CD4-positive, alpha-beta memory T cell (primary cell): ENCODE measurements around the gene C19orf44. TPM values are rescaled to one million over a fixed set of nuclear protein-coding genes. Genes with fewer than 3 reads are reported as not detected.
"Not testable (repeated sequence)": the region's sequence is repeated elsewhere in the genome, so short reads cannot be mapped to it uniquely, and the experiment has no call there.

Experiments used
- CTCF ChIA-PET: fragments of 350-600 bp; sonication (Branson Sonifier 250); formaldehyde crosslinking; loops from one replicate; lab custom pipeline; 2021; ENCODE audit warnings: inconsistent platforms; ENCODE audit not compliant: partially characterized antibody; lab: Charles Lee
- POLR2A ChIA-PET: fragments of 350-600 bp; sonication (Branson Sonifier 250); formaldehyde crosslinking; loops from one replicate; lab custom pipeline; 2021; ENCODE audit not compliant: partially characterized antibody; lab: Charles Lee
- DNase-seq, 5 donors: peaks; one replicate each; pipeline versions ENCODE4 v3.0.0 to v3.0.0-alpha.2; 2020 to 2022; ENCODE audit warnings: mixed read lengths in 1 of 5
- H3K27ac ChIP-seq: one replicate; pipeline ENCODE4 v1.7.0; 2013; ENCODE audit warnings: low read depth, low read length
- H3K27me3 ChIP-seq: 2 replicates; pipeline ENCODE4 v1.7.0; 2013; ENCODE audit warnings: mild to moderate bottlenecking, low read length, moderate library complexity; ENCODE audit not compliant: insufficient read depth
- H3K36me3 ChIP-seq: 2 replicates; pipeline ENCODE4 v1.7.0; 2013; ENCODE audit warnings: mild to moderate bottlenecking, low read length, moderate library complexity; ENCODE audit not compliant: insufficient read depth
- H3K4me1 ChIP-seq: 2 replicates; pipeline ENCODE4 v1.7.0; 2013; ENCODE audit warnings: mild to moderate bottlenecking, low read length, moderate library complexity; ENCODE audit not compliant: insufficient read depth
- H3K4me3 ChIP-seq, 2 donors: one replicate each; pipeline ENCODE4 v1.7.0; 2013; ENCODE audit warnings: low read length in 2 of 2, mild to moderate bottlenecking in 1 of 2
- H3K9me3 ChIP-seq, 2 donors: one replicate each; pipeline ENCODE4 v1.7.0; 2013; ENCODE audit warnings: low read length in 2 of 2, control low read depth in 1 of 2; ENCODE audit not compliant: control insufficient read depth in 1 of 2
- H3K27ac Mint-ChIP-seq, 7 donors: one replicate each; pipeline ENCODE4 v1.8.0; 2020 to 2021; ENCODE audit warnings: mixed read lengths in 7 of 7, mild to moderate bottlenecking in 6 of 7, inconsistent platforms in 3 of 7, moderate library complexity in 3 of 7
- H3K27me3 Mint-ChIP-seq, 2 donors: one replicate each; pipeline ENCODE4 v1.8.0; 2020 to 2021; ENCODE audit warnings: mixed read lengths in 2 of 2
- H3K36me3 Mint-ChIP-seq, 2 donors: one replicate each; pipeline ENCODE4 v1.8.0; 2020 to 2021; ENCODE audit warnings: mixed read lengths in 2 of 2, inconsistent platforms in 1 of 2, mild to moderate bottlenecking in 1 of 2
- H3K4me1 Mint-ChIP-seq, 4 donors: one replicate each; pipeline ENCODE4 v1.8.0; 2020 to 2021; ENCODE audit warnings: mixed read lengths in 4 of 4, mild to moderate bottlenecking in 1 of 4
- H3K4me3 Mint-ChIP-seq, 8 donors: one replicate each; pipeline ENCODE4 v1.8.0; 2020 to 2021; ENCODE audit warnings: mixed read lengths in 8 of 8, mild to moderate bottlenecking in 7 of 8, moderate library complexity in 6 of 8, inconsistent platforms in 3 of 8
- H3K9me3 Mint-ChIP-seq, 8 donors: one replicate each; pipeline ENCODE4 v1.8.0; 2020 to 2021; ENCODE audit warnings: mixed read lengths in 8 of 8, mild to moderate bottlenecking in 5 of 8, inconsistent platforms in 3 of 8, moderate library complexity in 1 of 8
- intact Hi-C: fragments of 100-400 bp; cut with micrococcal nuclease; formaldehyde crosslinking; loops from one replicate; pipeline ENCODE4 v1.15.1; 2023
- polyA plus RNA-seq, 2 donors: library from polyadenylated mRNA; unstranded; fragments of 300-500 nt; fragmentation: Illumina TruSeq; gene quantifications; one replicate each; pipeline ENCODE4 v1.2.3, GENCODE V29; 2021
- total RNA-seq, 2 experiments: library from RNA; stranded (reverse); gene quantifications; one replicate each; pipeline ENCODE4 v1.2.3, GENCODE V29; 2021

C19orf44 gene
- total and polyA plus RNA-seq, 4 experiments from 2014 or later: 0.38 to 6.7 (median 3.1) TPM

GRCh38 chr19:16477311-16477710 is 18.9 kb upstream of the C19orf44 start:
- CTCF ChIA-PET: no interaction called here
- H3K27ac Mint-ChIP-seq: no peak overlapping the region

GRCh38 chr19:16482745-16483144 is 13.4 kb upstream of the C19orf44 start:
- CTCF ChIA-PET: no interaction called here
- intact Hi-C loops: no loop called here
- H3K27me3 ChIP-seq: no peaks in the 10 kb centered on the region

More at GRCh38 chr19:16477311-16477710, 18.9 kb upstream of the C19orf44 start:
- intact Hi-C loops: no loop called here
- H3K4me1 Mint-ChIP-seq: peaks cover 0 to 1% (median 0%) of the 10 kb centered on the region in 4 donors
- H3K36me3 Mint-ChIP-seq: no peaks in the 10 kb centered on the region
- no peak overlapping the region for H3K4me3 Mint-ChIP-seq
- POLR2A ChIA-PET: no interaction called here
- peaks cover 0 to 2% of the 10 kb centered on the region in 2 donors for H3K27me3 Mint-ChIP-seq
- H3K4me1 ChIP-seq: peaks cover 2% of the 10 kb centered on the region
- no peaks in the 10 kb centered on the region for H3K36me3 ChIP-seq
- no peak overlapping the region for H3K4me3 ChIP-seq
- no peaks in the 10 kb centered on the region for H3K27me3 ChIP-seq
- H3K27ac ChIP-seq: no peak overlapping the region
- no peak for DNase-seq
- no peaks in the 10 kb centered on the region for H3K9me3 ChIP-seq
- no peaks in the 10 kb centered on the region for H3K9me3 Mint-ChIP-seq

GRCh38 chr19:16486476-16486875 is 9.7 kb upstream of the C19orf44 start:
- H3K4me1 ChIP-seq, H3K4me3 Mint-ChIP-seq, H3K9me3 Mint-ChIP-seq, DNase-seq, H3K27me3 ChIP-seq, H3K9me3 ChIP-seq, H3K36me3 ChIP-seq, H3K27me3 Mint-ChIP-seq, H3K36me3 Mint-ChIP-seq, H3K27ac ChIP-seq, H3K4me3 ChIP-seq, POLR2A ChIA-PET, H3K27ac Mint-ChIP-seq, CTCF ChIA-PET, intact Hi-C loops, H3K4me1 Mint-ChIP-seq: not testable (repeated sequence)

More at GRCh38 chr19:16482745-16483144, 13.4 kb upstream of the C19orf44 start:
- Mint-ChIP-seq H3K4me3 (no peak overlapping the region), H3K4me1 (no peaks in the 10 kb centered on the region), H3K27me3 (no peaks in the 10 kb centered on the region), H3K9me3 (no peaks in the 10 kb centered on the region), H3K27ac (no peak overlapping the region), H3K36me3 (no peaks in the 10 kb centered on the region)
- H3K4me3 ChIP-seq: no peak overlapping the region
- POLR2A ChIA-PET: interaction anchor here (0.7 kb wide), 1 partner anchor 1163 kb away, joined by 3 read pairs; no protein-coding TSS in a partner anchor
- DNase-seq: no peak
- no peaks in the 10 kb centered on the region for H3K36me3 ChIP-seq
- no peaks in the 10 kb centered on the region for H3K4me1 ChIP-seq
- H3K9me3 ChIP-seq: no peaks in the 10 kb centered on the region
- no peak overlapping the region for H3K27ac ChIP-seq

- peak overlapping the region; percentile 79 to 97 (median 93) for H3K27ac Mint-ChIP-seq
- Histone ChIP-seq H3K27me3 (no peaks in the 10 kb centered on the region), H3K4me3 (peak overlapping the region; percentile 65 to 75), H3K36me3 (no peaks in the 10 kb centered on the region), H3K9me3 (no peaks in the 10 kb centered on the region), H3K4me1 (peaks cover 10% of the 10 kb centered on the region), H3K27ac (peak overlapping the region; percentile 50)
- H3K4me3 Mint-ChIP-seq: peak overlapping the region; percentile 89 to 95 (median 92)
- H3K36me3 Mint-ChIP-seq: peaks cover 4 to 6% of the 10 kb centered on the region in 2 donors
- intact Hi-C loops: loop anchor here (1.0 to 2.0 kb wide), 6 partner anchors 24 to 312 kb away; partner anchors contain the start of genes CHERP, FAM32A, MED26 and SMIM7
- H3K27me3 Mint-ChIP-seq: no peaks in the 10 kb centered on the region
- DNase-seq: no peak
- peaks cover 5 to 14% (median 9%) of the 10 kb centered on the region in 4 donors for H3K4me1 Mint-ChIP-seq
- POLR2A ChIA-PET: interaction anchor here (1.0 to 1.9 kb wide), 10 partner anchors 23 to 426 kb away, joined by 3 to 12 read pairs (median 5); partner anchors contain the start of genes CHERP, EPS15L1, MED26 and TMEM38A
- H3K9me3 Mint-ChIP-seq: no peaks in the 10 kb centered on the region
- CTCF ChIA-PET: interaction anchor here (0.6 to 1.4 kb wide), 4 partner anchors 44 to 160 kb away, joined by 3 to 4 read pairs (median 3); no protein-coding TSS in a partner anchor
Measured at GRCh38 chr19:16496613-16496983, 404 bp downstream of the C19orf44 start.

- Mint-ChIP-seq H3K9me3 (no peaks in the 10 kb centered on the region), H3K4me3 (peak overlapping the region; percentile 53 to 90 (median 66)), H3K27me3 (no peaks in the 10 kb centered on the region), H3K36me3 (peaks cover 4 to 6% of the 10 kb centered on the region in 2 donors), H3K4me1 (peaks cover 5 to 14% (median 9%) of the 10 kb centered on the region in 4 donors), H3K27ac (peak overlapping the region in 2 of 7 donors; percentile 42 to 70)
- no peak for DNase-seq
- no peak overlapping the region for H3K27ac ChIP-seq
- intact Hi-C loops: loop anchor here (2.0 kb wide), 1 partner anchor 312 kb away; the partner anchor contains the start of gene FAM32A
- no peaks in the 10 kb centered on the region for H3K36me3 ChIP-seq
- no peak overlapping the region for H3K4me3 ChIP-seq
- no peaks in the 10 kb centered on the region for H3K9me3 ChIP-seq
- peaks cover 10% of the 10 kb centered on the region for H3K4me1 ChIP-seq
- ChIA-PET POLR2A (interaction anchor here (1.1 to 1.9 kb wide), 4 partner anchors 24 to 130 kb away, joined by 3 to 12 read pairs (median 8); partner anchors contain the start of genes CHERP, EPS15L1 and MED26), CTCF (interaction anchor here (1.1 to 1.2 kb wide), 2 partner anchors 43 to 55 kb away, joined by 3 read pairs; no protein-coding TSS in a partner anchor)
- no peaks in the 10 kb centered on the region for H3K27me3 ChIP-seq
Measured at GRCh38 chr19:16497042-16497441, 848 bp downstream of the C19orf44 start.

- no peak overlapping the region for H3K27ac Mint-ChIP-seq
- H3K4me3 Mint-ChIP-seq: peak overlapping the region in 4 of 8 donors; percentile 28 to 60 (median 57)
- peaks cover 4 to 6% of the 10 kb centered on the region in 2 donors for H3K36me3 Mint-ChIP-seq
- Histone ChIP-seq H3K9me3 (no peaks in the 10 kb centered on the region), H3K36me3 (no peaks in the 10 kb centered on the region), H3K27ac (no peak overlapping the region), H3K27me3 (no peaks in the 10 kb centered on the region), H3K4me3 (no peak overlapping the region), H3K4me1 (peaks cover 10% of the 10 kb centered on the region)
- no peak for DNase-seq
- POLR2A ChIA-PET: no interaction called here
- H3K27me3 Mint-ChIP-seq: no peaks in the 10 kb centered on the region
- intact Hi-C loops: loop anchor here (2.0 kb wide), 1 partner anchor 313 kb away; the partner anchor contains the start of gene FAM32A
- no peaks in the 10 kb centered on the region for H3K9me3 Mint-ChIP-seq
- H3K4me1 Mint-ChIP-seq: peaks cover 5 to 14% (median 9%) of the 10 kb centered on the region in 4 donors
- CTCF ChIA-PET: no interaction called here
Measured at GRCh38 chr19:16497837-16498236, 1.6 kb downstream of the C19orf44 start.

- H3K9me3 Mint-ChIP-seq: no peaks in the 10 kb centered on the region
- peak overlapping the region in 2 of 7 donors; percentile 70 to 71 for H3K27ac Mint-ChIP-seq
- H3K27me3 Mint-ChIP-seq: no peaks in the 10 kb centered on the region
- Histone ChIP-seq H3K4me3 (no peak overlapping the region), H3K27me3 (no peaks in the 10 kb centered on the region), H3K27ac (no peak overlapping the region), H3K4me1 (no peaks in the 10 kb centered on the region), H3K36me3 (no peaks in the 10 kb centered on the region), H3K9me3 (no peaks in the 10 kb centered on the region)
- no peak overlapping the region for H3K4me3 Mint-ChIP-seq
- intact Hi-C loops: no loop called here
- no peaks in the 10 kb centered on the region for H3K4me1 Mint-ChIP-seq
- POLR2A ChIA-PET: no interaction called here
- CTCF ChIA-PET: no interaction called here
- no peak for DNase-seq
- peaks cover 6 to 7% of the 10 kb centered on the region in 2 donors for H3K36me3 Mint-ChIP-seq
Measured at GRCh38 chr19:16504271-16504670, 8.1 kb downstream of the C19orf44 start.
